Hematopoietic multipotent progenitor cell treated with erythropoietin and hydrocortisone succinate and interleukin-3 and kit ligand, for 17 days (in vitro differentiated cells): ENCODE measurements around the gene CDHR2.
"Not testable (repeated sequence)": the region's sequence is repeated elsewhere in the genome, so short reads cannot be mapped to it uniquely, and the experiment has no call there.

ENCODE experiments used
- DNase-seq: peaks from one replicate; pipeline ENCODE4 v3.0.0-alpha.2; 2015; ENCODE audit warnings: low spot score

Gene CDHR2

GRCh38 chr5:176542135-176542595 lies 7.0 kb upstream of the CDHR2 start:
- peak; percentile 22 for DNase-seq

- peak; percentile 21 for DNase-seq
These were observed 6.3 kb upstream of the CDHR2 start for GRCh38 chr5:176542596-176543427.

- DNase-seq = peak; percentile 73
These were observed 5.5 kb upstream of the CDHR2 start for GRCh38 chr5:176543428-176544182.

GRCh38 chr5:176545388-176545736 lies 3.8 kb upstream of the CDHR2 start:
- DNase-seq = no peak

- DNase-seq = no peak
These were observed 3.2 kb upstream of the CDHR2 start for GRCh38 chr5:176545737-176546509.

- no peak for DNase-seq
These were observed 1.3 kb upstream of the CDHR2 start for GRCh38 chr5:176547802-176548201.

GRCh38 chr5:176549871-176550270 lies 729 bp downstream of the CDHR2 start:
- no peak for DNase-seq

GRCh38 chr5:176550275-176550831 lies 1.2 kb downstream of the CDHR2 start:
- DNase-seq = no peak

GRCh38 chr5:176550937-176551336 lies 1.8 kb downstream of the CDHR2 start:
- DNase-seq = not testable (repeated sequence)

GRCh38 chr5:176552332-176552869 lies 3.3 kb downstream of the CDHR2 start:
- no peak for DNase-seq

GRCh38 chr5:176553260-176554085 lies 4.3 kb downstream of the CDHR2 start:
- no peak for DNase-seq

- DNase-seq = no peak
These were observed 8.7 kb downstream of the CDHR2 start for GRCh38 chr5:176557846-176558245.

- DNase-seq = peak; percentile 21
These were observed 10.5 kb downstream of the CDHR2 start for GRCh38 chr5:176559683-176560082.

GRCh38 chr5:176560364-176560763 lies 11.2 kb downstream of the CDHR2 start:
- no peak for DNase-seq

GRCh38 chr5:176561259-176561658 lies 12.1 kb downstream of the CDHR2 start:
- DNase-seq = no peak

- no peak for DNase-seq
These were observed 13.0 kb downstream of the CDHR2 start for GRCh38 chr5:176562189-176562588.

- no peak for DNase-seq
These were observed 14.9 kb downstream of the CDHR2 start for GRCh38 chr5:176564002-176564401.

- no peak for DNase-seq
These were observed 16.7 kb downstream of the CDHR2 start for GRCh38 chr5:176565760-176566288.

- DNase-seq = no peak
These were observed 19.5 kb downstream of the CDHR2 start for GRCh38 chr5:176568657-176569056.

GRCh38 chr5:176570044-176570443 lies 20.9 kb downstream of the CDHR2 start:
- no peak for DNase-seq
